SW 1271 (cell line): ENCODE results near the gene PTX4.
"Not testable (repeated sequence)": the region's sequence is repeated elsewhere in the genome, so short reads cannot be mapped to it uniquely, and the experiment has no call there.

Experiments
- DNase-seq, 2 experiments: peaks; one replicate each; lab custom pipeline; 2025; lab: John Stamatoyannopoulos, UW

The PTX4 gene

GRCh38 chr16:1481906-1482835, 6.6 kb downstream of the PTX4 start:
- no peak for DNase-seq

GRCh38 chr16:1478937-1479336, 9.8 kb downstream of the PTX4 start:
- DNase-seq: not testable (repeated sequence)

GRCh38 chr16:1477033-1477432, 11.7 kb downstream of the PTX4 start:
- DNase-seq: no peak

GRCh38 chr16:1475552-1476114, 13.1 kb downstream of the PTX4 start:
- no peak for DNase-seq

GRCh38 chr16:1474796-1475551, 13.8 kb downstream of the PTX4 start, which contains the start of gene CLCN7:
TSS of gene CLCN7 (minus strand) at chr16:1475028. CDS start at chr16:1474974, 54 bp downstream.
- DNase-seq: peak in 1 of 2 experiments; percentile 52

GRCh38 chr16:1474082-1474795, 14.5 kb downstream of the PTX4 start:
- no peak for DNase-seq

- no peak for DNase-seq
Measured at GRCh38 chr16:1472974-1473373, 15.8 kb downstream of the PTX4 start.

- no peak for DNase-seq
Measured at GRCh38 chr16:1471569-1472194, 17.1 kb downstream of the PTX4 start.

GRCh38 chr16:1470481-1471251, 18.1 kb downstream of the PTX4 start:
- DNase-seq: no peak

- DNase-seq: no peak
Measured at GRCh38 chr16:1469693-1470201, 19.0 kb downstream of the PTX4 start.

GRCh38 chr16:1469141-1469540, 19.6 kb downstream of the PTX4 start:
- not testable (repeated sequence) for DNase-seq

GRCh38 chr16:1468426-1468810, 20.3 kb downstream of the PTX4 start:
- no peak for DNase-seq

GRCh38 chr16:1466968-1467521, 21.7 kb downstream of the PTX4 start:
- DNase-seq: no peak

- no peak for DNase-seq
Measured at GRCh38 chr16:1466054-1466453, 22.7 kb downstream of the PTX4 start.

GRCh38 chr16:1465567-1465915, 23.2 kb downstream of the PTX4 start:
- DNase-seq: no peak

GRCh38 chr16:1464894-1465566, 23.7 kb downstream of the PTX4 start:
- DNase-seq: no peak

GRCh38 chr16:1464196-1464893, 24.4 kb downstream of the PTX4 start:
- no peak for DNase-seq

- no peak for DNase-seq
Measured at GRCh38 chr16:1461146-1461545, 27.6 kb downstream of the PTX4 start.

GRCh38 chr16:1460602-1461138, 28.1 kb downstream of the PTX4 start:
- no peak for DNase-seq
